K562 (cell line): ENCODE data around the gene ANAPC2. TPM values are rescaled to one million over a fixed set of nuclear protein-coding genes. Genes with fewer than 3 reads are reported as not detected.
A peak's percentile ranks its signal among the peaks of the same experiment; 100 is the strongest.

Experiments
- CHD2 ChIP-seq: IDR thresholded peaks from 2 replicates; pipeline ENCODE4 v1.6.1; 2011; ENCODE audit warnings: low read depth, low read length
- CLOCK ChIP-seq: fragments of 250-450 bp; sonication (Bioruptor Pico); IDR thresholded peaks from 2 replicates; pipeline ENCODE4 v1.4.0; 2020; ENCODE audit warnings: mild to moderate bottlenecking, moderate library complexity, borderline replicate concordance
- CREB3 ChIP-seq: fragments of 450-650 bp; conservative IDR thresholded peaks from 2 replicates; pipeline ENCODE4 v1.6.1; 2016; ENCODE audit warnings: missing genetic modification characterization, low read depth, mild to moderate bottlenecking, missing compliant biosample characterization, moderate library complexity
- HEY1 ChIP-seq: fragments of 250-450 bp; sonication (Bioruptor Pico); IDR thresholded peaks from 2 replicates; pipeline ENCODE4 v1.5.0; 2020; ENCODE audit warnings: mild to moderate bottlenecking, moderate library complexity, borderline replicate concordance
- MED1 ChIP-seq: sonication (generic); formaldehyde crosslinking; IDR thresholded peaks from 2 replicates; pipeline ENCODE4 v1.8.1; 2023; ENCODE audit warnings: missing genetic modification reagents, borderline replicate concordance
- PCBP2 ChIP-seq: fragments of 200-400 bp; formaldehyde crosslinking; IDR thresholded peaks from 2 replicates; pipeline ENCODE4 v1.6.1; 2018; ENCODE audit warnings: low read length, low read depth, mild to moderate bottlenecking, moderate library complexity; ENCODE audit not compliant: poor library complexity, severe bottlenecking
- PML ChIP-seq: IDR thresholded peaks from 2 replicates; pipeline ENCODE4 v1.6.1; 2012; ENCODE audit warnings: low read length, inconsistent platforms
- SMARCB1 ChIP-seq: IDR thresholded peaks from 2 replicates; pipeline ENCODE4 v1.6.1; 2011; ENCODE audit warnings: improper control_type of control experiment, low read depth; ENCODE audit not compliant: insufficient read length
- SMARCC2 ChIP-seq: fragments of 450-650 bp; IDR thresholded peaks from 2 replicates; pipeline ENCODE4 v1.6.1; 2017; ENCODE audit warnings: antibody characterized with exemption, moderate library complexity, mild to moderate bottlenecking, low read depth
- SPI1 ChIP-seq: IDR thresholded peaks from 2 replicates; pipeline ENCODE4 v1.6.1; 2011; ENCODE audit warnings: low read depth, low read length, control low read depth, borderline replicate concordance
- TBL1XR1 ChIP-seq, 2 experiments: IDR thresholded peaks; 2 replicates each; pipeline ENCODE4 v1.6.1; 2012; ENCODE audit warnings: improper control_type of control experiment in 2 of 2, low read length in 2 of 2, mild to moderate bottlenecking in 1 of 2
- TEAD4 ChIP-seq, 2 experiments: sonication (generic) in 1 of 2; formaldehyde crosslinking in 1 of 2; IDR thresholded peaks; 2 replicates each; pipeline versions ENCODE4 v1.6.1 to v1.8.0; 2012 to 2022; ENCODE audit warnings: borderline replicate concordance in 1 of 2, inconsistent platforms in 1 of 2, low read length in 1 of 2, mild to moderate bottlenecking in 1 of 2, missing genetic modification reagents in 1 of 2
- TSHZ1 ChIP-seq: fragments of 250-450 bp; sonication (Bioruptor Pico); IDR thresholded peaks from 2 replicates; pipeline ENCODE4 v1.4.0; 2020; ENCODE audit warnings: mild to moderate bottlenecking, moderate library complexity
- ZBTB34 ChIP-seq: fragments of 250-450 bp; sonication (Bioruptor Pico); IDR thresholded peaks from 2 replicates; pipeline ENCODE4 v1.8.0; 2021; ENCODE audit warnings: mild to moderate bottlenecking, moderate library complexity
- ZC3H8 ChIP-seq: fragments of 450-650 bp; IDR thresholded peaks from 2 replicates; pipeline ENCODE4 v1.6.1; 2017
- ZNF224 ChIP-seq: sonication (generic); formaldehyde crosslinking; IDR thresholded peaks from 2 replicates; pipeline ENCODE4 v1.8.0; 2022; ENCODE audit warnings: mild to moderate bottlenecking, missing genetic modification reagents
- ZNF408 ChIP-seq: fragments of 250-450 bp; sonication (Bioruptor Pico); IDR thresholded peaks from 2 replicates; pipeline ENCODE4 v1.4.0; 2020; ENCODE audit warnings: low read depth, mild to moderate bottlenecking, moderate library complexity
- ZNF444 ChIP-seq: fragments of 250-450 bp; sonication (Bioruptor Pico); IDR thresholded peaks from 2 replicates; pipeline ENCODE4 v1.4.0; 2020; ENCODE audit warnings: mild to moderate bottlenecking, moderate library complexity
- ZNF75A ChIP-seq: fragments of 450-650 bp; formaldehyde crosslinking; IDR thresholded peaks from 2 replicates; pipeline ENCODE4 v1.4.0; 2020; ENCODE audit warnings: mild to moderate bottlenecking
- polyA plus RNA-seq, 8 experiments: library from polyadenylated mRNA; depleted of rRNA in 4 of 8; stranded (reverse) in 5 of 8; unstranded in 3 of 8; fragments of >200 nt; fragmentation: Nextera tagmentation in 2 of 8; fragmentation: Illumina TruSeq in 1 of 8; extraction: Ambion mirVana in 2 of 8; extraction: Trizol in 1 of 8; gene quantifications; 2 replicates each; pipeline versions ENCODE4 v1.2.1 to v1.2.3, GENCODE V29; 2011 to 2014; ENCODE audit warnings: inconsistent platforms in 1 of 8, missing spikeins in 1 of 8
- total RNA-seq, 7 experiments: library from RNA; depleted of rRNA in 6 of 7; stranded (reverse); fragments of >200 nt in 6 of 7; fragmentation: Illumina TruSeq in 2 of 7; extraction: Trizol in 2 of 7; gene quantifications; 2 replicates each; pipeline versions ENCODE4 v1.2.1 to v1.2.3, GENCODE V29; 2011 to 2021; ENCODE audit warnings: low replicate concordance in 1 of 7

The ANAPC2 gene
- total and polyA plus RNA-seq, 9 of the 15 experiments (the other 6 are each of a cell fraction or from before 2014, with no cell fraction given): 0.11 to 56.5 (median 17.1) TPM; not detected in 1

- TF ChIP-seq TBL1XR1 (IDR thresholded peaks at IDR 0.05; ENCODE audit: low read length in 2 of 2) (peak; percentile 61 to 100; a peak in 3 of 4 replicates), ZNF224 (no peak), SMARCC2 (no peak), TSHZ1 (no peak), SMARCB1 (no peak), ZNF444 (no peak), TEAD4 (IDR thresholded peaks at IDR 0.05; ENCODE audit: low read length) (0 out of 2 replicates have a peak, but pooled peaks have one; percentile 29), TEAD4 (CRISPR knock-in tag; IDR thresholded peaks at IDR 0.05; ENCODE audit: borderline replicate concordance) (no peak), ZNF408 (no peak), ZC3H8 (no peak), ZBTB34 (CRISPR knock-in tag) (no peak), CLOCK (CRISPR knock-in tag) (no peak), MED1 (CRISPR knock-in tag) (no peak), ZNF75A (no peak), PML (0 out of 2 replicates have a peak, but pooled peaks have one; percentile 42), PCBP2 (no peak), SPI1 (no peak), CREB3 (tag) (no peak), HEY1 (no peak), CHD2 (peak; percentile 28; the same call in 1 of the 2 replicates)
Measured at GRCh38 chr9:137188490-137189296, at the start of gene ANAPC2, which contains the start of gene SSNA1 (continued).
